ENCODE results near the gene DOK6. TPM values are rescaled to one million over a fixed set of nuclear protein-coding genes. Genes with fewer than 3 reads are reported as not detected.
A peak's percentile ranks its signal among the peaks of the same experiment; 100 is the strongest.

DOK6 gene
- total RNA-seq, 1 experiment from 2014 or later, result not detected

- Histone ChIP-seq H3K79me2 (ENCODE audit: low read depth) (no peaks in the 10 kb centered on the region), H3K4me2 (no peak overlapping the region), H2AFZ (no peak overlapping the region), H4K20me1 (ENCODE audit: insufficient read depth) (no peaks in the 10 kb centered on the region), H3K27me3 (ENCODE audit: insufficient read depth, low read depth) (no peaks in the 10 kb centered on the region), H3K27ac (no peak overlapping the region), H3K9me2 (ENCODE audit: insufficient read depth) (0 out of 2 replicates have a peak, but pooled peaks cover 6% of the 10 kb centered on the region), H3K36me3 (ENCODE audit: low read depth) (no peaks in the 10 kb centered on the region), H3K4me3 (no peak overlapping the region), H3K4me1 (replicated peaks; ENCODE audit: insufficient read depth) (no peaks in the 10 kb centered on the region), H3F3A (ENCODE audit: insufficient read depth, low read depth) (no peaks in the 10 kb centered on the region), H3K9me3 (ENCODE audit: insufficient read depth, low read depth) (no peaks in the 10 kb centered on the region)
- ChIA-PET CTCF (no interaction called here), POLR2A (ENCODE audit: unreplicated experiment) (no interaction called here)
- no peak for DNase-seq
- BruUV-seq (replicated peaks), result no TSS peak
- intact Hi-C loops (cut with micrococcal nuclease; ENCODE audit: unreplicated experiment), result no loop called here
- no peak for TF ChIP-seq EZH2 (IDR thresholded peaks at IDR 0.05; ENCODE audit: low read depth)
- TF ChIP-seq, protein P1, sequence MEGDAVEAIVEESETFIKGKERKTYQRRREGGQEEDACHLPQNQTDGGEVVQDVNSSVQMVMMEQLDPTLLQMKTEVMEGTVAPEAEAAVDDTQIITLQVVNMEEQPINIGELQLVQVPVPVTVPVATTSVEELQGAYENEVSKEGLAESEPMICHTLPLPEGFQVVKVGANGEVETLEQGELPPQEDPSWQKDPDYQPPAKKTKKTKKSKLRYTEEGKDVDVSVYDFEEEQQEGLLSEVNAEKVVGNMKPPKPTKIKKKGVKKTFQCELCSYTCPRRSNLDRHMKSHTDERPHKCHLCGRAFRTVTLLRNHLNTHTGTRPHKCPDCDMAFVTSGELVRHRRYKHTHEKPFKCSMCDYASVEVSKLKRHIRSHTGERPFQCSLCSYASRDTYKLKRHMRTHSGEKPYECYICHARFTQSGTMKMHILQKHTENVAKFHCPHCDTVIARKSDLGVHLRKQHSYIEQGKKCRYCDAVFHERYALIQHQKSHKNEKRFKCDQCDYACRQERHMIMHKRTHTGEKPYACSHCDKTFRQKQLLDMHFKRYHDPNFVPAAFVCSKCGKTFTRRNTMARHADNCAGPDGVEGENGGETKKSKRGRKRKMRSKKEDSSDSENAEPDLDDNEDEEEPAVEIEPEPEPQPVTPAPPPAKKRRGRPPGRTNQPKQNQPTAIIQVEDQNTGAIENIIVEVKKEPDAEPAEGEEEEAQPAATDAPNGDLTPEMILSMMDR (conservative IDR thresholded peaks at IDR 0.05), result no peak
Measured at GRCh38 chr18:69574401-69574800, 173.7 kb downstream of the DOK6 start.

DNA sequence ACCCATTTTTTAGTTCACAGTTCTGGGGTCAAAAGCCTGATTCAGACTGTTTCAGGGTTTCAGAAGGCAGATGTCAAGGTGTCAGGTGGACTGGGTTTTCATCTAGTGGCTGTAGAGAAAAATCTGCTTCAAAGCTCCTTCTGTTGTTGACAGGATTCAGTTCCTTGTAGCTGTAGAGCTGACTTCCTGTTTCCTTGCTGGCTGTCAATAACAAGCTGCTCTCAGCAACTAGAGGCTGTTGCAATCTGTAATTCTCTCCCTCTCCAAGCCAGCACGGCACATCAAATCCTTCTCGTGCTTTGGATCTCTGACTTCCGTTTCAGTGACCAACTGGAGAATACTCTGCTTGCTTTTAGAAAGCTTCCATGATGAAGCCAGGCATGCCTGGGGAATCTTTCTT is 179.4 kb downstream of the DOK6 start:
- ChIA-PET CTCF (no interaction called here), POLR2A (ENCODE audit: unreplicated experiment) (no interaction called here)
- Histone ChIP-seq H3K4me1 (replicated peaks; ENCODE audit: insufficient read depth) (no peaks in the 10 kb centered on the region), H3K36me3 (ENCODE audit: low read depth) (no peaks in the 10 kb centered on the region), H3K9me3 (ENCODE audit: insufficient read depth, low read depth) (no peaks in the 10 kb centered on the region), H3K27ac (no peak overlapping the region), H3K79me2 (ENCODE audit: low read depth) (no peaks in the 10 kb centered on the region), H3K9me2 (ENCODE audit: insufficient read depth) (no peaks in the 10 kb centered on the region), H2AFZ (peak overlapping the region; percentile 43; the same call in 1 of the 2 replicates), H3K27me3 (ENCODE audit: insufficient read depth, low read depth) (no peaks in the 10 kb centered on the region), H3K4me2 (peak overlapping the region; percentile 42; the same call in 1 of the 2 replicates), H3F3A (ENCODE audit: insufficient read depth, low read depth) (no peaks in the 10 kb centered on the region), H3K4me3 (no peak overlapping the region), H4K20me1 (ENCODE audit: insufficient read depth) (no peaks in the 10 kb centered on the region)
- no peak for DNase-seq
- BruUV-seq (replicated peaks), result no TSS peak
- intact Hi-C loops (cut with micrococcal nuclease; ENCODE audit: unreplicated experiment), result no loop called here
- no peak for TF ChIP-seq EZH2 (IDR thresholded peaks at IDR 0.05; ENCODE audit: low read depth)
- TF ChIP-seq, protein P1 (conservative IDR thresholded peaks at IDR 0.05), result no peak

- no peaks in the 10 kb centered on the region for H4K20me1 ChIP-seq (ENCODE audit: insufficient read depth)
- ChIA-PET POLR2A (ENCODE audit: unreplicated experiment) (no interaction called here), CTCF (interaction anchor here (0.6 kb wide), 1 partner anchor 1721 kb away, joined by 3 read pairs; no protein-coding TSS in a partner anchor)
- no peak overlapping the region for H2AFZ ChIP-seq
- TF ChIP-seq EZH2 (IDR thresholded peaks at IDR 0.05; ENCODE audit: low read depth), result no peak
- TF ChIP-seq, protein P1 (conservative IDR thresholded peaks at IDR 0.05), result no peak
- H3K79me2 ChIP-seq (ENCODE audit: low read depth), result no peaks in the 10 kb centered on the region
- H3K4me1 ChIP-seq (replicated peaks; ENCODE audit: insufficient read depth), result no peaks in the 10 kb centered on the region
- H3F3A ChIP-seq (ENCODE audit: insufficient read depth, low read depth), result no peaks in the 10 kb centered on the region
- no peak for DNase-seq
- H3K27me3 ChIP-seq (ENCODE audit: insufficient read depth, low read depth), result no peaks in the 10 kb centered on the region
- H3K9me3 ChIP-seq (ENCODE audit: insufficient read depth, low read depth), result no peaks in the 10 kb centered on the region
- H3K36me3 ChIP-seq (ENCODE audit: low read depth), result no peaks in the 10 kb centered on the region
- intact Hi-C loops (cut with micrococcal nuclease; ENCODE audit: unreplicated experiment), result no loop called here
- BruUV-seq (replicated peaks), result no TSS peak
- H3K4me3 ChIP-seq, result no peak overlapping the region
- no peaks in the 10 kb centered on the region for H3K9me2 ChIP-seq (ENCODE audit: insufficient read depth)
- no peak overlapping the region for H3K4me2 ChIP-seq
- H3K27ac ChIP-seq, result no peak overlapping the region
Measured at GRCh38 chr18:69584429-69584828, 183.7 kb downstream of the DOK6 start.

Data from PC-9 (cell line).